SK-N-SH (cell line): ENCODE measurements around the gene PLEKHM3. TPM values are rescaled to one million over a fixed set of nuclear protein-coding genes. Genes with fewer than 3 reads are reported as not detected.

Source experiments
- CTCF ChIA-PET: fragments of 300-600, 350-600 bp; formaldehyde crosslinking; extraction: SDS; loops from one replicate; lab custom pipeline; 2021; lab: Yijun Ruan, JAX
- POLR2A ChIA-PET: fragments of 350-600 bp; sonication (Branson Sonifier 250); formaldehyde crosslinking; extraction: SDS; loops from one replicate; lab custom pipeline; 2020; ENCODE audit warnings: antibody characterized with exemption, inconsistent platforms; lab: Yijun Ruan, JAX
- DNase-seq: peaks from one replicate; pipeline ENCODE4 v3.0.0; 2012
- H2AFZ ChIP-seq: fragments of 200-600 bp; sonication (generic); 2 replicates; pipeline ENCODE4 v1.8.1; 2016; ENCODE audit warnings: antibody characterized with exemption, mild to moderate bottlenecking, low read depth
- H3F3A ChIP-seq: fragments of 200-600 bp; sonication (generic); replicated peaks from 2 replicates; pipeline ENCODE3; 2016; ENCODE audit warnings: antibody characterized with exemption, mild to moderate bottlenecking; ENCODE audit not compliant: insufficient read depth
- H3K27ac ChIP-seq, 2 experiments: fragments of 200-500 bp in 1 of 2; fragments of 200-600 bp in 1 of 2; sonication (Bioruptor generic) in 1 of 2; sonication (generic), shearing (Covaris generic) in 1 of 2; 2 replicates each; pipeline versions ENCODE4 v1.5.1 to v1.6.1; 2014 to 2016; ENCODE audit warnings: low read depth in 2 of 2, inconsistent platforms in 1 of 2, low read length in 1 of 2, mild to moderate bottlenecking in 1 of 2, mixed read lengths in 1 of 2
- H3K27me3 ChIP-seq: fragments of 200-600 bp; sonication (generic), shearing (Covaris generic); 2 replicates; pipeline ENCODE4 v1.6.1; 2016; ENCODE audit warnings: mixed run types; ENCODE audit not compliant: insufficient read depth
- H3K36me3 ChIP-seq, 2 experiments: fragments of 200-500 bp in 1 of 2; fragments of 200-600 bp in 1 of 2; sonication (Bioruptor generic) in 1 of 2; sonication (generic) in 1 of 2; replicated peaks in 1 of 2; 2 replicates each; pipeline versions ENCODE3 to v1.5.1; 2014 to 2016; ENCODE audit warnings: low read length in 1 of 2, mild to moderate bottlenecking in 1 of 2; ENCODE audit not compliant: insufficient read depth in 2 of 2, control insufficient read depth in 1 of 2
- H3K4me1 ChIP-seq, 2 experiments: fragments of 200-500 bp in 1 of 2; fragments of 200-600 bp in 1 of 2; sonication (Bioruptor generic) in 1 of 2; sonication (generic), shearing (Covaris generic) in 1 of 2; 2 replicates each; pipeline versions ENCODE4 v1.5.1 to v1.6.1; 2014 to 2016; ENCODE audit warnings: low read depth in 1 of 2, low read length in 1 of 2, mixed run types in 1 of 2; ENCODE audit not compliant: insufficient read depth in 2 of 2, control insufficient read depth in 1 of 2
- H3K4me2 ChIP-seq: fragments of 200-600 bp; sonication (generic), shearing (Covaris generic); 2 replicates; pipeline ENCODE4 v1.6.1; 2017; ENCODE audit warnings: mixed run types
- H3K4me3 ChIP-seq, 2 experiments: fragments of 200-500 bp in 1 of 2; fragments of 200-600 bp in 1 of 2; sonication (Bioruptor generic) in 1 of 2; sonication (generic), shearing (Covaris generic) in 1 of 2; 2 replicates each; pipeline versions ENCODE4 v1.5.1 to v1.8.1; 2014 to 2016; ENCODE audit warnings: low read depth in 2 of 2, inconsistent platforms in 1 of 2, low read length in 1 of 2, mild to moderate bottlenecking in 1 of 2, mixed read lengths in 1 of 2, moderate library complexity in 1 of 2
- H3K79me2 ChIP-seq: fragments of 200-600 bp; sonication (generic); 2 replicates; pipeline ENCODE4 v1.8.1; 2017; ENCODE audit warnings: mild to moderate bottlenecking; ENCODE audit not compliant: insufficient read depth
- H3K9ac ChIP-seq: fragments of 200-600 bp; sonication (generic); 2 replicates; pipeline ENCODE4 v1.6.1; 2017; ENCODE audit warnings: mixed run types
- H3K9me2 ChIP-seq: fragments of 200-600 bp; sonication (generic); 2 replicates; pipeline ENCODE4 v1.6.1; 2017; ENCODE audit warnings: mixed run types
- H3K9me3 ChIP-seq: fragments of 200-600 bp; sonication (generic); 2 replicates; pipeline ENCODE4 v1.6.1; 2017; ENCODE audit warnings: mixed run types, mild to moderate bottlenecking, moderate library complexity
- H4K20me1 ChIP-seq: fragments of 200-600 bp; sonication (generic); 2 replicates; pipeline ENCODE4 v1.6.1; 2017; ENCODE audit warnings: mild to moderate bottlenecking, mixed run types; ENCODE audit not compliant: insufficient read depth
- ELF1 ChIP-seq: IDR thresholded peaks from 2 replicates; pipeline ENCODE4 v1.4.0; 2012
- EP300 ChIP-seq, 2 experiments: IDR thresholded peaks; 2 replicates each; pipeline versions ENCODE4 v1.4.0 to v1.6.1; 2012; ENCODE audit warnings: borderline replicate concordance in 1 of 2, low read depth in 1 of 2, low read length in 1 of 2
- EZH2phosphoT487 ChIP-seq: fragments of 200-600 bp; sonication (generic); IDR thresholded peaks from 2 replicates; pipeline ENCODE4 v1.6.1; 2017; ENCODE audit warnings: low read depth, mixed run types, mild to moderate bottlenecking, antibody characterized with exemption, moderate library complexity, borderline replicate concordance
- FOXJ3 ChIP-seq: sonication (generic); formaldehyde crosslinking; IDR thresholded peaks from 2 replicates; pipeline ENCODE4 v1.5.1; 2020; ENCODE audit warnings: mild to moderate bottlenecking, missing genetic modification reagents
- GATA2 ChIP-seq: sonication (generic); formaldehyde crosslinking; IDR thresholded peaks from 2 replicates; pipeline ENCODE4 v1.5.0; 2020; ENCODE audit warnings: mild to moderate bottlenecking, missing genetic modification reagents
- JUND ChIP-seq: IDR thresholded peaks from 2 replicates; pipeline ENCODE4 v1.4.0; 2012
- MEF2A ChIP-seq: IDR thresholded peaks from 2 replicates; pipeline ENCODE4 v1.4.0; 2012; ENCODE audit warnings: low read depth, borderline replicate concordance
- MXI1 ChIP-seq: IDR thresholded peaks from 2 replicates; pipeline ENCODE4 v1.6.1; 2012; ENCODE audit warnings: mild to moderate bottlenecking, low read depth, low read length, improper control_type of control experiment
- RAD21 ChIP-seq: IDR thresholded peaks from 2 replicates; pipeline ENCODE4 v1.6.1; 2012; ENCODE audit warnings: mild to moderate bottlenecking, low read length
- RFX5 ChIP-seq: IDR thresholded peaks from 2 replicates; pipeline ENCODE4 v1.6.1; 2012; ENCODE audit warnings: mild to moderate bottlenecking, improper control_type of control experiment, low read length
- SIN3A ChIP-seq: IDR thresholded peaks from 2 replicates; pipeline ENCODE4 v1.6.1; 2012; ENCODE audit warnings: low read depth, mild to moderate bottlenecking, low read length, moderate library complexity, borderline replicate concordance
- TAF1 ChIP-seq: IDR thresholded peaks from 2 replicates; pipeline ENCODE4 v1.6.1; 2012; ENCODE audit warnings: low read depth, mild to moderate bottlenecking, low read length, moderate library complexity, borderline replicate concordance
- TCF12 ChIP-seq: IDR thresholded peaks from 2 replicates; pipeline ENCODE4 v1.4.0; 2012
- YY1 ChIP-seq: IDR thresholded peaks from 2 replicates; pipeline ENCODE4 v1.4.0; 2012; ENCODE audit warnings: low read depth, mild to moderate bottlenecking
- WGBS: methylation state at CpG from one replicate; pipeline ENCODE4 v1.1.6; 2017; ENCODE audit warnings: low lambda C conversion rate; 5-methylcytosine and 5-hydroxymethylcytosine counted together
- polyA plus RNA-seq, 3 experiments: library from polyadenylated mRNA; depleted of rRNA; stranded (reverse); fragments of >200 nt; gene quantifications; 2 replicates each; pipeline ENCODE4 v1.2.3, GENCODE V29; 2012
- TF ChIP-seq, protein P1 (sequence below): fragments of 150-350 bp; IDR thresholded peaks from 2 replicates; pipeline ENCODE4 v1.6.1; 2017; ENCODE audit warnings: antibody characterized with exemption, low read length, low read depth, borderline replicate concordance
- TF ChIP-seq, protein P2 (sequence below): IDR thresholded peaks from 2 replicates; pipeline ENCODE4 v1.4.0; 2012; ENCODE audit warnings: low read depth, borderline replicate concordance
- TF ChIP-seq, protein P3 (sequence below): IDR thresholded peaks from 2 replicates; pipeline ENCODE4 v1.6.1; 2012; ENCODE audit warnings: mild to moderate bottlenecking, low read depth, low read length, moderate library complexity

Gene PLEKHM3
- polyA plus RNA-seq, 1 of the 3 experiments (the other 2 are of a cell fraction), result 1.9 TPM

DNA sequence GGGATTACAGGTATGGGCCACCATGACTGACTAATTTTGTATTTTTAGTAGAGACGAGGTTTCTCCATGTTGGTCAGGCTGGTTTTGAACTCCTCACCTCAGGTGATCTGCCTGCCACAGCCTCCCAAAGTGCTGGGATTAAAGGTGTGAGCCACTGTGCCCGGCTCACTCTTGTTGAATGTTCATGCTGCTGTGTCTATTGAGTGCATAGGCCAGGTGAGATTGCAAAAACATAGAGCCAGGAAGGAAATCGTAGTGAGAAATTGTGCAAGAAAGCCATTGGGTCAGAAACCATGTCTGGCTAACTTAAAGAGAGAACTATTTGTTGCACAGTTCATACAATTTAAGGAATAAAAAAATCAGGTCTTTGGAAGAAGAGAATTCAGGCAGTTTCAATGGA is 210.1 kb downstream of the PLEKHM3 start:
- Histone ChIP-seq H3F3A (no peaks in the 10 kb centered on the region), H3K4me2 (no peak overlapping the region), H3K4me1 (peaks cover 0 to 3% of the 10 kb centered on the region in 2 experiments; a peak in 1 of 4 replicates), H3K9ac (no peak overlapping the region), H2AFZ (no peak overlapping the region), H4K20me1 (no peaks in the 10 kb centered on the region), H3K4me3 (no peak overlapping the region), H3K9me3 (no peaks in the 10 kb centered on the region), H3K27ac (no peak overlapping the region), H3K9me2 (no peaks in the 10 kb centered on the region), H3K79me2 (no peaks in the 10 kb centered on the region), H3K36me3 (no peaks in the 10 kb centered on the region), H3K27me3 (no peaks in the 10 kb centered on the region)
- no peak for DNase-seq
- TF ChIP-seq EZH2phosphoT487 (no peak), TCF12 (no peak), GATA2 (no peak), SIN3A (no peak), ELF1 (no peak), RFX5 (no peak), MEF2A (no peak), JUND (no peak), YY1 (no peak), EP300 (IDR thresholded peaks at IDR 0.05; ENCODE audit: borderline replicate concordance in 1 of 2, low read depth in 1 of 2, low read length in 1 of 2) (no peak)
- TF ChIP-seq, protein P1, sequence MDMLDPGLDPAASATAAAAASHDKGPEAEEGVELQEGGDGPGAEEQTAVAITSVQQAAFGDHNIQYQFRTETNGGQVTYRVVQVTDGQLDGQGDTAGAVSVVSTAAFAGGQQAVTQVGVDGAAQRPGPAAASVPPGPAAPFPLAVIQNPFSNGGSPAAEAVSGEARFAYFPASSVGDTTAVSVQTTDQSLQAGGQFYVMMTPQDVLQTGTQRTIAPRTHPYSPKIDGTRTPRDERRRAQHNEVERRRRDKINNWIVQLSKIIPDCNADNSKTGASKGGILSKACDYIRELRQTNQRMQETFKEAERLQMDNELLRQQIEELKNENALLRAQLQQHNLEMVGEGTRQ, result no peak
- TF ChIP-seq, protein P2, sequence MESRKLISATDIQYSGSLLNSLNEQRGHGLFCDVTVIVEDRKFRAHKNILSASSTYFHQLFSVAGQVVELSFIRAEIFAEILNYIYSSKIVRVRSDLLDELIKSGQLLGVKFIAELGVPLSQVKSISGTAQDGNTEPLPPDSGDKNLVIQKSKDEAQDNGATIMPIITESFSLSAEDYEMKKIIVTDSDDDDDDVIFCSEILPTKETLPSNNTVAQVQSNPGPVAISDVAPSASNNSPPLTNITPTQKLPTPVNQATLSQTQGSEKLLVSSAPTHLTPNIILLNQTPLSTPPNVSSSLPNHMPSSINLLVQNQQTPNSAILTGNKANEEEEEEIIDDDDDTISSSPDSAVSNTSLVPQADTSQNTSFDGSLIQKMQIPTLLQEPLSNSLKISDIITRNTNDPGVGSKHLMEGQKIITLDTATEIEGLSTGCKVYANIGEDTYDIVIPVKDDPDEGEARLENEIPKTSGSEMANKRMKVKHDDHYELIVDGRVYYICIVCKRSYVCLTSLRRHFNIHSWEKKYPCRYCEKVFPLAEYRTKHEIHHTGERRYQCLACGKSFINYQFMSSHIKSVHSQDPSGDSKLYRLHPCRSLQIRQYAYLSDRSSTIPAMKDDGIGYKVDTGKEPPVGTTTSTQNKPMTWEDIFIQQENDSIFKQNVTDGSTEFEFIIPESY, result no peak
- ChIA-PET CTCF (no interaction called here), POLR2A (no interaction called here)
- 98% methylated on average over 3 of the region's 3 CpGs for WGBS

DNA sequence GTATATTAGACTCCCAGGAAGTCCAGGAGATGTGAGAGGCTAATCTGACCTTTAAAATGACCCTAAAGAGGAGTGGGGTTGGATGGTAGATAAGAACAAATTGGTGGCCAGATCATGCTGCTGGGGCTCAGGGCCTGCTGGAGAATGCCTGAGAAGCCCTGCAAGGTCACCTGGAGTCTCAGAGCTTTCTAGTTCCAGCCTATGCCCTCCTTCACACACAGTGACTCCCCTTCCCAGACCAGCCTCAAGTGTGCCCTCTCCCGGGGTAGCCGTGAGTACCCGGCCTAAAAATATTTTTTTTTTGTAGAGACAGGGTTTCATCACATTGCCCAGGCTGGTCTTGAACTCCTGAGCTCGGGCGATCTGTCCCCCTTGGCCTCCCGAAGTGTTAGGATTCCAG is 211.4 kb downstream of the PLEKHM3 start:
- Histone ChIP-seq H3K9me2 (no peaks in the 10 kb centered on the region), H3K27me3 (no peaks in the 10 kb centered on the region), H4K20me1 (no peaks in the 10 kb centered on the region), H3K4me2 (no peak overlapping the region), H3K79me2 (no peaks in the 10 kb centered on the region), H3K27ac (no peak overlapping the region), H3F3A (no peaks in the 10 kb centered on the region), H3K36me3 (no peaks in the 10 kb centered on the region), H3K9ac (no peak overlapping the region), H3K4me1 (peaks cover 0 to 3% of the 10 kb centered on the region in 2 experiments; a peak in 1 of 4 replicates), H3K4me3 (no peak overlapping the region), H3K9me3 (no peaks in the 10 kb centered on the region), H2AFZ (no peak overlapping the region)
- 87% methylated on average over 6 of the region's 6 CpGs for WGBS
- ChIA-PET POLR2A (no interaction called here), CTCF (interaction anchor here (0.7 to 1.6 kb wide), 2 partner anchors 10 to 226 kb away, joined by 3 to 4 read pairs; no protein-coding TSS in a partner anchor)
- TF ChIP-seq EZH2phosphoT487 (no peak), FOXJ3 (CRISPR knock-in tag) (no peak), MEF2A (no peak), MXI1 (no peak), JUND (no peak), GATA2 (no peak), ELF1 (no peak), RAD21 (no peak), TAF1 (no peak)
- TF ChIP-seq, protein P1, result no peak
- TF ChIP-seq, protein P3, sequence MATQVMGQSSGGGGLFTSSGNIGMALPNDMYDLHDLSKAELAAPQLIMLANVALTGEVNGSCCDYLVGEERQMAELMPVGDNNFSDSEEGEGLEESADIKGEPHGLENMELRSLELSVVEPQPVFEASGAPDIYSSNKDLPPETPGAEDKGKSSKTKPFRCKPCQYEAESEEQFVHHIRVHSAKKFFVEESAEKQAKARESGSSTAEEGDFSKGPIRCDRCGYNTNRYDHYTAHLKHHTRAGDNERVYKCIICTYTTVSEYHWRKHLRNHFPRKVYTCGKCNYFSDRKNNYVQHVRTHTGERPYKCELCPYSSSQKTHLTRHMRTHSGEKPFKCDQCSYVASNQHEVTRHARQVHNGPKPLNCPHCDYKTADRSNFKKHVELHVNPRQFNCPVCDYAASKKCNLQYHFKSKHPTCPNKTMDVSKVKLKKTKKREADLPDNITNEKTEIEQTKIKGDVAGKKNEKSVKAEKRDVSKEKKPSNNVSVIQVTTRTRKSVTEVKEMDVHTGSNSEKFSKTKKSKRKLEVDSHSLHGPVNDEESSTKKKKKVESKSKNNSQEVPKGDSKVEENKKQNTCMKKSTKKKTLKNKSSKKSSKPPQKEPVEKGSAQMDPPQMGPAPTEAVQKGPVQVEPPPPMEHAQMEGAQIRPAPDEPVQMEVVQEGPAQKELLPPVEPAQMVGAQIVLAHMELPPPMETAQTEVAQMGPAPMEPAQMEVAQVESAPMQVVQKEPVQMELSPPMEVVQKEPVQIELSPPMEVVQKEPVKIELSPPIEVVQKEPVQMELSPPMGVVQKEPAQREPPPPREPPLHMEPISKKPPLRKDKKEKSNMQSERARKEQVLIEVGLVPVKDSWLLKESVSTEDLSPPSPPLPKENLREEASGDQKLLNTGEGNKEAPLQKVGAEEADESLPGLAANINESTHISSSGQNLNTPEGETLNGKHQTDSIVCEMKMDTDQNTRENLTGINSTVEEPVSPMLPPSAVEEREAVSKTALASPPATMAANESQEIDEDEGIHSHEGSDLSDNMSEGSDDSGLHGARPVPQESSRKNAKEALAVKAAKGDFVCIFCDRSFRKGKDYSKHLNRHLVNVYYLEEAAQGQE, result no peak
- no peak for DNase-seq
